Suprapubic skin (tissue), 4 donors: Measurements from ENCODE around the gene CLEC4M. TPM values are rescaled to one million over a fixed set of nuclear protein-coding genes. Genes with fewer than 3 reads are reported as not detected.
"Not testable (repeated sequence)": the region's sequence is repeated elsewhere in the genome, so short reads cannot be mapped to it uniquely, and the experiment has no call there.

Source experiments
- DNase-seq, 2 donors: peaks; one replicate each; pipeline ENCODE4 v3.0.0-alpha.2; 2019; ENCODE audit warnings: low spot score in 2 of 2
- H3K27ac ChIP-seq: fragments of 200-600 bp; sonication (generic); one replicate; pipeline ENCODE4 v1.5.1; 2019
- H3K27me3 ChIP-seq: fragments of 200-600 bp; sonication (generic); one replicate; pipeline ENCODE4 v1.5.1; 2019
- H3K36me3 ChIP-seq: fragments of 200-600 bp; sonication (generic); one replicate; pipeline ENCODE4 v1.5.1; 2019
- H3K4me1 ChIP-seq: fragments of 200-600 bp; sonication (generic); one replicate; pipeline ENCODE4 v1.5.1; 2019
- H3K4me3 ChIP-seq: fragments of 200-600 bp; sonication (generic); one replicate; pipeline ENCODE4 v1.5.1; 2019; ENCODE audit warnings: mild to moderate bottlenecking
- H3K9me3 ChIP-seq: fragments of 200-600 bp; sonication (generic); one replicate; pipeline ENCODE4 v1.5.1; 2019
- EP300 ChIP-seq: sonication (generic); formaldehyde crosslinking; IDR thresholded peaks from one replicate; pipeline ENCODE4 v1.6.1; 2017; ENCODE audit warnings: antibody characterized with exemption
- POLR2A ChIP-seq, 2 donors: fragments of 450-650 bp; IDR thresholded peaks; one replicate each; pipeline ENCODE4 v1.6.1; 2017; ENCODE audit warnings: antibody characterized with exemption in 2 of 2, mild to moderate bottlenecking in 2 of 2, moderate library complexity in 2 of 2
- POLR2AphosphoS5 ChIP-seq, 3 donors: sonication (generic); formaldehyde crosslinking; IDR thresholded peaks; one replicate each; pipeline ENCODE4 v1.6.1; 2017; ENCODE audit warnings: antibody characterized with exemption in 3 of 3
- WGBS: methylation state at CpG from one replicate; pipeline ENCODE4 v1.1.5; 2018; 5-methylcytosine and 5-hydroxymethylcytosine counted together
- total RNA-seq, 4 donors: library from RNA; depleted of rRNA; stranded (reverse); fragments of >200 nt; gene quantifications; one replicate each; pipeline ENCODE4 v1.1.0, GENCODE V29; 2016
- TF ChIP-seq, protein P1 (sequence below), 2 donors: fragments of 200-600 bp in 1 of 2; fragments of 450-650 bp in 1 of 2; sonication (generic) in 1 of 2; IDR thresholded peaks; one replicate each; pipeline ENCODE4 v1.5.1; 2016 to 2019; ENCODE audit warnings: antibody characterized with exemption in 2 of 2, mild to moderate bottlenecking in 1 of 2, moderate library complexity in 1 of 2

The CLEC4M gene
- total RNA-seq, 4 donors from 2014 or later: not detected

DNA sequence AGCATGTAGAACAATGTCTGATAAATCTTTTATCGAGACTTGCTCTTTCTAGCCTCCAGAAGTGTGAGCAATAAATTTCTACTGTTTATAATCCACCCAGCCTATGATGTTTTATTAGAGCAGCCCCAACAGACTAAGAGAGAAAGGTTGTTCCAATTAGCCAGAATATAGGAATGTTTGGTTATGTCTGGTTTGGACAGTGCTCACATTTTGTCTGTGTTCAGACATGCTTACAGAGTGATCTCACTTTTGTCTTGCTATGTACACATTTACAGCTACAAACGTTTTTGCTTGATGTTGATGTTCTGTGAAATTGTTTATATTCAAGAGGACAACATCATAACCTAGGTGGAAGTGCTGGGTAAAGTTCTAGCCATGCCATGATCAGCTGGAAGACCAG is 48.9 kb downstream of the CLEC4M start:
- H3K4me1 ChIP-seq: no peaks in the 10 kb centered on the region
- no peak overlapping the region for H3K27ac ChIP-seq
- H3K27me3 ChIP-seq: peaks cover 12% of the 10 kb centered on the region
- no peaks in the 10 kb centered on the region for H3K36me3 ChIP-seq
- no peak for DNase-seq
- peaks cover 3% of the 10 kb centered on the region for H3K9me3 ChIP-seq
- no peak overlapping the region for H3K4me3 ChIP-seq
- 46% methylated on average over 2 of the region's 2 CpGs for WGBS
- TF ChIP-seq POLR2AphosphoS5 (IDR thresholded peaks at IDR 0.05): no peak
- TF ChIP-seq, protein P1, sequence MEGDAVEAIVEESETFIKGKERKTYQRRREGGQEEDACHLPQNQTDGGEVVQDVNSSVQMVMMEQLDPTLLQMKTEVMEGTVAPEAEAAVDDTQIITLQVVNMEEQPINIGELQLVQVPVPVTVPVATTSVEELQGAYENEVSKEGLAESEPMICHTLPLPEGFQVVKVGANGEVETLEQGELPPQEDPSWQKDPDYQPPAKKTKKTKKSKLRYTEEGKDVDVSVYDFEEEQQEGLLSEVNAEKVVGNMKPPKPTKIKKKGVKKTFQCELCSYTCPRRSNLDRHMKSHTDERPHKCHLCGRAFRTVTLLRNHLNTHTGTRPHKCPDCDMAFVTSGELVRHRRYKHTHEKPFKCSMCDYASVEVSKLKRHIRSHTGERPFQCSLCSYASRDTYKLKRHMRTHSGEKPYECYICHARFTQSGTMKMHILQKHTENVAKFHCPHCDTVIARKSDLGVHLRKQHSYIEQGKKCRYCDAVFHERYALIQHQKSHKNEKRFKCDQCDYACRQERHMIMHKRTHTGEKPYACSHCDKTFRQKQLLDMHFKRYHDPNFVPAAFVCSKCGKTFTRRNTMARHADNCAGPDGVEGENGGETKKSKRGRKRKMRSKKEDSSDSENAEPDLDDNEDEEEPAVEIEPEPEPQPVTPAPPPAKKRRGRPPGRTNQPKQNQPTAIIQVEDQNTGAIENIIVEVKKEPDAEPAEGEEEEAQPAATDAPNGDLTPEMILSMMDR (IDR thresholded peaks at IDR 0.05): no peak
- no peak for TF ChIP-seq POLR2A (IDR thresholded peaks at IDR 0.05)
- no peak for TF ChIP-seq EP300

DNA sequence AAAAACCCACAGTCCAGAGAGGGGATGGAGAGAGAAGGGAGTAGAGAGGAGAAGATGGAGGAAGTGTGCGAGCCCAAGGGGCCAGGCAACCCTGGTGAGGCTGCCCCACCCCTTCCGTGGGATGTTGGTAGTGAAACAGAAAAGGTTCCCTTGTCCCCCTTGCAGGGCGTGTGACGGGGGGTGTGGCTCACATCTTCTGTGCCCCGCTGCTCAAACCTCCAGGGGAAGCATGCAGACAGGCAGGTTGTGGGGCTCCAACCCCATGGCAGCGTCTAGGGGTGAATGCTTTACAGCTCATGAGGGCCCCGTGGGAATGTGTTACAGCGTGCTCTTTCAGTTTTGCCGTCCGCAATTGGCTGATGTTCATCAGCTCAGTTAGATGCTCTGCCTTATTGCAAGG is 52.3 kb downstream of the CLEC4M start:
- TF ChIP-seq, protein P1 (IDR thresholded peaks at IDR 0.05): no peak
- TF ChIP-seq EP300 (no peak), POLR2AphosphoS5 (IDR thresholded peaks at IDR 0.05) (no peak), POLR2A (IDR thresholded peaks at IDR 0.05) (no peak)
- Histone ChIP-seq H3K4me1 (no peaks in the 10 kb centered on the region), H3K27ac (no peak overlapping the region), H3K4me3 (no peak overlapping the region), H3K36me3 (no peaks in the 10 kb centered on the region), H3K27me3 (peaks cover 5% of the 10 kb centered on the region), H3K9me3 (peaks cover 6% of the 10 kb centered on the region)
- 10% methylated on average over 10 of the region's 10 CpGs for WGBS
- DNase-seq: no peak

DNA sequence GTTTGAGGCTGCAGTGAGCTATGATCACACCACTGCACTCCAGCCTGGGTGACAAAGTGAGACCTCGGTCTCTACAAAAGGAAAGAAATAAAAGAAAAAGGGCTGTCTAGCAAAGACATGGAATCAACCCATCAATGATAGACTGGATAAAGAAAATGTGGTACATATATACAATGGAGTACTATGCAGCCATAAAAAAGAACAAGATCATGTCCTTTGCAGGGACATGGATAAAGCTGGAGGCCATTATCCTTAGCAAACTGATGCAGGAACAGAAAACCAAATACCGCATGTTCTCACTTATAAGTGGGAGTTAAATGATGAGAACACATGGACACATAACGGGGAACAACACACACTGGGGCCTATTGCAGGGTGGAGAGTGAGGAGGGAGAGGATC is 53.0 kb downstream of the CLEC4M start:
- H3K4me3 ChIP-seq, H3K4me1 ChIP-seq, DNase-seq, H3K9me3 ChIP-seq, H3K36me3 ChIP-seq, H3K27me3 ChIP-seq, H3K27ac ChIP-seq: not testable (repeated sequence)
- 85% methylated on average over 3 of the region's 3 CpGs for WGBS

DNA sequence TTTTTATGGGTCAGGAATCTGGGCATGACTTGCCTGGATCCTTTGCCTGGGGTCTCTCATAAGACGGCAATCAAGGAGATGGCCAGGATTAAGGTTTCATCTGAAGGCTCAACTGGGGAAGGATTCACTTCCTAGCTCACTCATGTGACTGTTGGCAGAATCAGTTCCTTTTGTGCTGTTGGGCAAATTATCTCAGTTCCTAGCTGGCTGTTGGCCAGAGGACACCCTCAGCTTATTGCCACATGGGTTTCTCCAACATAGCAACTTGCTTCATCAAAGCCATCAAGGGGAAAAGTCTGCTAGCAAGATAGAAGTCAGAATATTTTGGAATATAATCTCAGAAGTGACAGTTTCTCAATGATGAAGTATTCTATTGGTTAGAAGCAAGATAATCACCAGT is 54.8 kb downstream of the CLEC4M start:
- TF ChIP-seq POLR2A (IDR thresholded peaks at IDR 0.05) (no peak), POLR2AphosphoS5 (IDR thresholded peaks at IDR 0.05) (no peak), EP300 (no peak)
- TF ChIP-seq, protein P1 (IDR thresholded peaks at IDR 0.05): no peak
- peaks cover 3% of the 10 kb centered on the region for H3K9me3 ChIP-seq
- H3K27me3 ChIP-seq: peaks cover 5% of the 10 kb centered on the region
- H3K4me1 ChIP-seq: no peaks in the 10 kb centered on the region
- WGBS: 86% methylated on average over 1 of the region's 1 CpG
- no peak overlapping the region for H3K27ac ChIP-seq
- no peak overlapping the region for H3K4me3 ChIP-seq
- H3K36me3 ChIP-seq: no peaks in the 10 kb centered on the region
- DNase-seq: no peak

DNA sequence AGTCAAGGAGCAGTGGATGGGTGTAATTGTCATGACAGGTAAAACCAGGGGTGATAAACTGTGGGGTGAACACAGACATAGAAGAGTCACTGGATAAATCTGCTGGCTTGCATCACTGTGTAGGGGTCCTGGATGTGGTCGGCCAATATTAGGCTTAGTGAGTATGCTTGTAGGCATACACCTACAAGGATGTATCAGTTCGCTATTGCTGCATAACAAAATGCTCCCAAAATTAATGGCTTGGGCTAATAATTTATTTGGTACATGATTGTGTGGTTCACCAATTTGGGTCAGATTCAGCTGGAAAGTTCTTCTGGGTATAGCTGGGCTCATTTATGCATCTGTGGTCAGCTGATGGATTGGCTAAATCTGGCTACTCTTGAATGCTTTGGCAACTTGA is 55.8 kb downstream of the CLEC4M start:
- Histone ChIP-seq H3K27ac (no peak overlapping the region), H3K9me3 (peaks cover 3% of the 10 kb centered on the region), H3K4me1 (no peaks in the 10 kb centered on the region), H3K4me3 (no peak overlapping the region), H3K36me3 (no peaks in the 10 kb centered on the region), H3K27me3 (peaks cover 5% of the 10 kb centered on the region)
- DNase-seq: no peak
- TF ChIP-seq POLR2AphosphoS5 (IDR thresholded peaks at IDR 0.05) (no peak), EP300 (no peak), POLR2A (IDR thresholded peaks at IDR 0.05) (no peak)
- TF ChIP-seq, protein P1 (IDR thresholded peaks at IDR 0.05): no peak
- WGBS: 82% methylated on average over 2 of the region's 2 CpGs

Other genes with a start within 250 kb of the CLEC4M start
- 10 to 100 TPM; 28.7 to 48.5 (median 39.5) TPM for gene ZNF358, start 247.1 kb upstream of the CLEC4M start, total RNA-seq
- 10 to 100 TPM; 15.9 to 43.6 (median 29.5) TPM for gene MCOLN1, start 240.6 kb upstream of the CLEC4M start, total RNA-seq
- gene PNPLA6, start 227.5 kb upstream of the CLEC4M start, total RNA-seq: 100 to 1,000 TPM in 1 of 4 donors, 10 to 100 TPM in 3; 57.8 to 112 (median 78.5) TPM
- 10 to 100 TPM; 60.5 to 82.7 (median 63.9) TPM for gene CAMSAP3, start 167.4 kb upstream of the CLEC4M start, total RNA-seq
- gene XAB2, start 133.7 kb upstream of the CLEC4M start, total RNA-seq: 10 to 100 TPM; 45.1 to 68.2 (median 55.5) TPM
- 10 to 100 TPM; 11.4 to 17.4 (median 12.6) TPM for gene PET100, start 133.4 kb upstream of the CLEC4M start, total RNA-seq
- gene PCP2, start 129.5 kb upstream of the CLEC4M start, total RNA-seq: 1 to 10 TPM; 1.6 to 9.9 (median 1.6) TPM
- 10 to 100 TPM; 41.2 to 88.7 (median 50.9) TPM for gene STXBP2, start 126.1 kb upstream of the CLEC4M start, total RNA-seq
- gene RETN, start 94.2 kb upstream of the CLEC4M start, total RNA-seq: not detected
- 1 to 10 TPM in 1 of 4 donors, not detected in 3; 1.4 TPM for gene MCEMP1, start 86.2 kb upstream of the CLEC4M start, total RNA-seq
- gene TRAPPC5, start 82.4 kb upstream of the CLEC4M start, total RNA-seq: 100 to 1,000 TPM in 2 of 4 donors, 10 to 100 TPM in 2; 63.0 to 144 (median 103) TPM
- not detected for gene FCER2, start 61.1 kb upstream of the CLEC4M start, total RNA-seq
- gene CLEC4G, start 31.1 kb upstream of the CLEC4M start, total RNA-seq: 1 to 10 TPM in 1 of 4 donors, under 1 TPM in 1, not detected in 2; 0.49 to 3.9 TPM
- gene CD209, start 15.7 kb upstream of the CLEC4M start, total RNA-seq: 1 to 10 TPM in 1 of 4 donors, under 1 TPM in 3; 0.16 to 1.6 (median 0.50) TPM
- gene EVI5L, start 67.0 kb downstream of the CLEC4M start, total RNA-seq: 10 to 100 TPM; 17.2 to 29.4 (median 25.6) TPM
- gene PRR36, start 111.1 kb downstream of the CLEC4M start, total RNA-seq: 1 to 10 TPM in 1 of 4 donors, under 1 TPM in 3; 0.26 to 1.1 (median 0.74) TPM
- gene LRRC8E, start 125.3 kb downstream of the CLEC4M start, total RNA-seq: 10 to 100 TPM; 15.2 to 41.6 (median 30.9) TPM
- gene MAP2K7, start 140.6 kb downstream of the CLEC4M start, total RNA-seq: 10 to 100 TPM; 25.1 to 52.4 (median 29.3) TPM
- not detected for gene TGFBR3L, start 151.6 kb downstream of the CLEC4M start, total RNA-seq
- 10 to 100 TPM; 11.1 to 22.3 (median 19.6) TPM for gene SNAPC2, start 157.1 kb downstream of the CLEC4M start, total RNA-seq
- 1 to 10 TPM; 1.2 to 3.6 (median 2.6) TPM for gene CTXN1, start 162.9 kb downstream of the CLEC4M start, total RNA-seq
- 10 to 100 TPM; 34.6 to 85.1 (median 54.5) TPM for gene TIMM44, start 180.4 kb downstream of the CLEC4M start, total RNA-seq
- gene ELAVL1, start 242.4 kb downstream of the CLEC4M start, total RNA-seq: 10 to 100 TPM; 32.4 to 38.2 (median 37.2) TPM